Sigmoid colon (tissue), 7 donors: ENCODE results near the gene CDC27. TPM values are rescaled to one million over a fixed set of nuclear protein-coding genes. Genes with fewer than 3 reads are reported as not detected.
"Not testable (repeated sequence)": the region's sequence is repeated elsewhere in the genome, so short reads cannot be mapped to it uniquely, and the experiment has no call there.

Experiments used
- DNase-seq: peaks from one replicate; pipeline ENCODE4 v3.0.0-alpha.2; 2019
- H3K27ac ChIP-seq, 4 donors: fragments of 200-600 bp; sonication (generic); one replicate each; pipeline ENCODE4 v1.5.1; 2016 to 2019; ENCODE audit warnings: mild to moderate bottlenecking in 1 of 4
- H3K27me3 ChIP-seq, 3 donors: fragments of 200-600 bp; sonication (generic); one replicate each; pipeline ENCODE4 v1.5.1; 2019; ENCODE audit warnings: mild to moderate bottlenecking in 1 of 3
- H3K36me3 ChIP-seq, 4 donors: fragments of 200-600 bp; sonication (generic); one replicate each; pipeline ENCODE4 v1.5.1; 2016 to 2019
- H3K4me1 ChIP-seq, 4 donors: fragments of 200-600 bp; sonication (generic); one replicate each; pipeline ENCODE4 v1.5.1; 2017 to 2019
- H3K4me3 ChIP-seq, 4 donors: fragments of 200-600 bp; sonication (generic); one replicate each; pipeline ENCODE4 v1.5.1; 2017 to 2019; ENCODE audit warnings: mild to moderate bottlenecking in 2 of 4, moderate library complexity in 1 of 4
- H3K9me3 ChIP-seq, 4 donors: fragments of 200-600 bp in 3 of 4; sonication (generic) in 3 of 4; one replicate each; pipeline versions ENCODE4 v1.5.1 to v1.6.1; 2013 to 2019
- CTCF ChIP-seq, 4 experiments: fragments of 450-650 bp in 3 of 4; fragments of 200-600 bp in 1 of 4; IDR thresholded peaks; one replicate each; pipeline ENCODE4 v1.5.1; 2016 to 2019; ENCODE audit warnings: antibody characterized with exemption in 4 of 4, mild to moderate bottlenecking in 3 of 4, moderate library complexity in 2 of 4
- EP300 ChIP-seq, 4 donors: sonication (generic); formaldehyde crosslinking; IDR thresholded peaks; one replicate each; pipeline ENCODE4 v1.6.1; 2017; ENCODE audit warnings: antibody characterized with exemption in 4 of 4
- POLR2A ChIP-seq, 2 donors: fragments of 450-650 bp; IDR thresholded peaks; one replicate each; pipeline ENCODE4 v1.6.1; 2016; ENCODE audit warnings: antibody characterized with exemption in 2 of 2, mild to moderate bottlenecking in 2 of 2, moderate library complexity in 2 of 2
- POLR2AphosphoS5 ChIP-seq, 4 donors: sonication (generic); formaldehyde crosslinking; IDR thresholded peaks; one replicate each; pipeline ENCODE4 v1.6.1; 2017; ENCODE audit warnings: antibody characterized with exemption in 4 of 4
- WGBS, 2 donors: extraction: QIAGEN DNeasy Blood & Tissue Kit; methylation state at CpG; one replicate each; pipeline ENCODE4 v1.1.7; 2013; 5-methylcytosine and 5-hydroxymethylcytosine counted together
- intact Hi-C: fragments of 100-400 bp; cut with DNase I; formaldehyde crosslinking; loops from one replicate; pipeline ENCODE4 v1.15.1; 2023
- polyA plus RNA-seq, 3 donors: library from polyadenylated mRNA; stranded (reverse); fragments of 200-250 nt; gene quantifications; one replicate each; pipeline ENCODE4 v1.2.3, GENCODE V29; 2013
- total RNA-seq, 4 donors: library from RNA; depleted of rRNA; stranded (reverse); fragments of >200 nt; gene quantifications; one replicate each; pipeline ENCODE4 v1.1.0, GENCODE V29; 2016
- donor health status: healthy with polysubstance abuse.
- donor health status: Bipolar disorder and iron deficiency.
- donor health status: healthy.

The CDC27 gene
- total and polyA plus RNA-seq, 7 donors = 7.2 to 61.4 (median 41.0) TPM

GRCh38 chr17:47159315-47159714, 29.8 kb downstream of the CDC27 start:
- intact Hi-C loops = no loop called here
- no peak overlapping the region for H3K4me3 ChIP-seq
- TF ChIP-seq EP300 (IDR thresholded peaks at IDR 0.05) = no peak
- no peak for TF ChIP-seq POLR2AphosphoS5 (IDR thresholded peaks at IDR 0.05)
- TF ChIP-seq CTCF (IDR thresholded peaks at IDR 0.05) = no peak
- no peak for TF ChIP-seq POLR2A (IDR thresholded peaks at IDR 0.05)
- DNase-seq = no peak
- peaks cover 0 to 3% (median 0%) of the 10 kb centered on the region in 4 donors for H3K4me1 ChIP-seq
- no peaks in the 10 kb centered on the region for H3K9me3 ChIP-seq
- no peak overlapping the region for H3K27ac ChIP-seq
- 97 to 98% methylated on average over 18 of the region's 18 CpGs for WGBS, 2 donors
- H3K36me3 ChIP-seq = peaks cover 27 to 86% (median 28%) of the 10 kb centered on the region in 4 donors
- H3K27me3 ChIP-seq = no peaks in the 10 kb centered on the region

- no peak overlapping the region for H3K27ac ChIP-seq
- no peaks in the 10 kb centered on the region for H3K9me3 ChIP-seq
- H3K4me1 ChIP-seq = no peaks in the 10 kb centered on the region
- WGBS, 2 donors = 93 to 95% methylated on average over 6 of the region's 6 CpGs
- H3K4me3 ChIP-seq = no peak overlapping the region
- H3K27me3 ChIP-seq = no peaks in the 10 kb centered on the region
- TF ChIP-seq POLR2A (IDR thresholded peaks at IDR 0.05) (no peak), POLR2AphosphoS5 (IDR thresholded peaks at IDR 0.05) (no peak), EP300 (IDR thresholded peaks at IDR 0.05) (no peak), CTCF (IDR thresholded peaks at IDR 0.05) (no peak)
- intact Hi-C loops = no loop called here
- H3K36me3 ChIP-seq = peaks cover 9 to 97% (median 40%) of the 10 kb centered on the region in 4 donors
- DNase-seq = no peak
These were observed 43.7 kb downstream of the CDC27 start for GRCh38 chr17:47145351-47145750.

GRCh38 chr17:47135235-47135634, 53.9 kb downstream of the CDC27 start:
- intact Hi-C loops = no loop called here
- no peaks in the 10 kb centered on the region for H3K27me3 ChIP-seq
- no peaks in the 10 kb centered on the region for H3K9me3 ChIP-seq
- H3K4me1 ChIP-seq = no peaks in the 10 kb centered on the region
- 95 to 97% methylated on average over 1 of the region's 1 CpG for whole genome bisulfite sequencing, 2 donors
- no peak for TF ChIP-seq POLR2A (IDR thresholded peaks at IDR 0.05)
- TF ChIP-seq CTCF (IDR thresholded peaks at IDR 0.05) = no peak
- TF ChIP-seq EP300 (IDR thresholded peaks at IDR 0.05) = no peak
- no peak for TF ChIP-seq POLR2AphosphoS5 (IDR thresholded peaks at IDR 0.05)
- H3K27ac ChIP-seq = no peak overlapping the region
- peaks cover 0 to 82% (median 21%) of the 10 kb centered on the region in 4 donors for H3K36me3 ChIP-seq
- no peak for DNase-seq
- H3K4me3 ChIP-seq = no peak overlapping the region

- H3K27me3 ChIP-seq, intact Hi-C loops, H3K4me1 ChIP-seq, DNase-seq, H3K27ac ChIP-seq, H3K9me3 ChIP-seq, H3K4me3 ChIP-seq: not testable (repeated sequence)
- WGBS, 2 donors = 83 to 94% methylated on average over 5 of the region's 5 CpGs
- peaks cover under 1 to 81% (median 19%) of the 10 kb centered on the region in 4 donors for H3K36me3 ChIP-seq
These were observed 54.7 kb downstream of the CDC27 start for GRCh38 chr17:47134354-47134753.

- DNase-seq = no peak
- no peak overlapping the region for H3K4me3 ChIP-seq
- H3K36me3 ChIP-seq = peaks cover 13 to 82% (median 18%) of the 10 kb centered on the region in 4 donors
- H3K4me1 ChIP-seq = no peaks in the 10 kb centered on the region
- 97% methylated on average over 3 of the region's 3 CpGs for WGBS, 2 donors
- intact Hi-C loops = no loop called here
- H3K27ac ChIP-seq = no peak overlapping the region
- no peaks in the 10 kb centered on the region for H3K27me3 ChIP-seq
- no peak for TF ChIP-seq POLR2A (IDR thresholded peaks at IDR 0.05)
- TF ChIP-seq EP300 (IDR thresholded peaks at IDR 0.05) = no peak
- no peak for TF ChIP-seq CTCF (IDR thresholded peaks at IDR 0.05)
- no peak for TF ChIP-seq POLR2AphosphoS5 (IDR thresholded peaks at IDR 0.05)
- no peaks in the 10 kb centered on the region for H3K9me3 ChIP-seq
These were observed 57.3 kb downstream of the CDC27 start for GRCh38 chr17:47131761-47132160.

GRCh38 chr17:47126835-47127234, 62.3 kb downstream of the CDC27 start:
- H3K27ac ChIP-seq, H3K27me3 ChIP-seq, H3K9me3 ChIP-seq, H3K4me1 ChIP-seq, H3K4me3 ChIP-seq, DNase-seq, intact Hi-C loops: not testable (repeated sequence)
- H3K36me3 ChIP-seq = peaks cover 21 to 84% (median 23%) of the 10 kb centered on the region in 4 donors
- WGBS, 2 donors = 98 to 99% methylated on average over 3 of the region's 3 CpGs

GRCh38 chr17:47123262-47123661, 65.8 kb downstream of the CDC27 start:
- H3K27ac ChIP-seq, intact Hi-C loops, H3K4me3 ChIP-seq, H3K4me1 ChIP-seq, H3K9me3 ChIP-seq, DNase-seq, H3K27me3 ChIP-seq: not testable (repeated sequence)
- 96 to 99% methylated on average over 2 of the region's 2 CpGs for WGBS, 2 donors
- peaks cover 14 to 81% (median 22%) of the 10 kb centered on the region in 4 donors for H3K36me3 ChIP-seq
